ENCODE results near the gene KRT37. TPM values are rescaled to one million over a fixed set of nuclear protein-coding genes. Genes with fewer than 3 reads are reported as not detected.

Gene KRT37
- total RNA-seq, 4 donors from 2014 or later, result not detected

GRCh38 chr17:41439375-41439774 is 15.0 kb upstream of the KRT37 start:
- Histone ChIP-seq H3K4me1 (peaks cover 0 to 5% (median 0%) of the 10 kb centered on the region in 3 donors), H3K36me3 (no peaks in the 10 kb centered on the region), H3K27ac (no peak overlapping the region), H3K27me3 (no peaks in the 10 kb centered on the region), H3K9me3 (no peaks in the 10 kb centered on the region), H3K4me3 (no peak overlapping the region)
- no peak for ATAC-seq
- TF ChIP-seq, protein P1, sequence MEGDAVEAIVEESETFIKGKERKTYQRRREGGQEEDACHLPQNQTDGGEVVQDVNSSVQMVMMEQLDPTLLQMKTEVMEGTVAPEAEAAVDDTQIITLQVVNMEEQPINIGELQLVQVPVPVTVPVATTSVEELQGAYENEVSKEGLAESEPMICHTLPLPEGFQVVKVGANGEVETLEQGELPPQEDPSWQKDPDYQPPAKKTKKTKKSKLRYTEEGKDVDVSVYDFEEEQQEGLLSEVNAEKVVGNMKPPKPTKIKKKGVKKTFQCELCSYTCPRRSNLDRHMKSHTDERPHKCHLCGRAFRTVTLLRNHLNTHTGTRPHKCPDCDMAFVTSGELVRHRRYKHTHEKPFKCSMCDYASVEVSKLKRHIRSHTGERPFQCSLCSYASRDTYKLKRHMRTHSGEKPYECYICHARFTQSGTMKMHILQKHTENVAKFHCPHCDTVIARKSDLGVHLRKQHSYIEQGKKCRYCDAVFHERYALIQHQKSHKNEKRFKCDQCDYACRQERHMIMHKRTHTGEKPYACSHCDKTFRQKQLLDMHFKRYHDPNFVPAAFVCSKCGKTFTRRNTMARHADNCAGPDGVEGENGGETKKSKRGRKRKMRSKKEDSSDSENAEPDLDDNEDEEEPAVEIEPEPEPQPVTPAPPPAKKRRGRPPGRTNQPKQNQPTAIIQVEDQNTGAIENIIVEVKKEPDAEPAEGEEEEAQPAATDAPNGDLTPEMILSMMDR (IDR thresholded peaks at IDR 0.05), result no peak
- WGBS, 2 donors (ENCODE audit: low coverage in 1 of 2), result 83 to 100% methylated on average over 2 to 4 of the region's 5 CpGs

DNA sequence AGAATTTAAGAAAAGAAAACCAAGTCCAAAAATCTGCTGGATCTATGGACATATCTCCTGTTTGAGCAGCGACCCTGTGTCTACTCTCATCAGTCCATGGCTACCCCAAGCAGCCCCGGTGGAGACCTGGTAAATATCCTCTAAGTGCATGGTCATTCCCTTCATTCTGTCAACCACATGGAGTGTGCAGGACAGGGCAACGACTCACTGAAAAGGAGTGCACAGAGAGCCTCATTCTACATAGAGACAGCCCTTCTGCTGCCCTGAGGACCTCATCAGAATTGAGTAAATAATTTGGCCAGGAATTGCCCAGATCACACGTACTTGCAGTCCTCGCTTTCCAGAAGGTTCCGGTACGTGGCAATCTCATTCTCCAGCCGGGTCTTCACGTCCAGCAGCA is 13.4 kb upstream of the KRT37 start:
- 87% methylated on average over 9 of the region's 9 CpGs; no CpG with 5 or more reads in 1 of the 2 donors for WGBS, 2 donors (ENCODE audit: low coverage in 1 of 2)
- H3K4me3 ChIP-seq, result no peak overlapping the region

DNA sequence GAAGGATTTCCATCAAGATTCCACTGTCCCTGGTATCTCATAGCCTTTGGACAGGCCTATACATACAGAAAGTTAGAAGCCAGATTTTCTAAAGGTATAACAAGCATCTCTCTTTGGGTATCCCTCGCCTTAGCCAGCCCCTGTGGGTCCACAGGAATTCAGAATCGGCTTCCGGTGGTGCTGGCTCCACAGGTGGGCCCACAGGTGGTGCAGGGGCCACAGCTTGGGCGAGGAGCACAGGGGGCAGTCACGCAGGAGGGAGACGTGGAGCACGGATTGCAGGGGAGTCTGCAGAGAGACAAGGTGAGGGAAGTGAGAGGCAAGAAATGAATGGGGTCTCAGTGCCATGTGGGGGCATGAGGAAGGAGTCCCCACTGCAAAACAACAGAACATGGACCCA is 12.9 kb upstream of the KRT37 start:
- Histone ChIP-seq H3K9me3 (no peaks in the 10 kb centered on the region), H3K4me1 (peaks cover 0 to 8% (median 0%) of the 10 kb centered on the region in 3 donors), H3K36me3 (no peaks in the 10 kb centered on the region), H3K27me3 (no peaks in the 10 kb centered on the region), H3K27ac (no peak overlapping the region), H3K4me3 (no peak overlapping the region)
- no peak for ATAC-seq
- TF ChIP-seq, protein P1 (IDR thresholded peaks at IDR 0.05), result no peak
- TF ChIP-seq POLR2A (IDR thresholded peaks at IDR 0.05), result no peak
- no peak for TF ChIP-seq EP300 (IDR thresholded peaks at IDR 0.05)
- no peak for TF ChIP-seq POLR2AphosphoS5 (IDR thresholded peaks at IDR 0.05)
- 68% methylated on average over 3 of the region's 7 CpGs; no CpG with 5 or more reads in 1 of the 2 donors for WGBS, 2 donors (ENCODE audit: low coverage in 1 of 2)

More for the DNA sequence above, 13.4 kb upstream of the KRT37 start:
- H3K27me3 ChIP-seq, result no peaks in the 10 kb centered on the region
- TF ChIP-seq POLR2AphosphoS5 (IDR thresholded peaks at IDR 0.05) (no peak), POLR2A (IDR thresholded peaks at IDR 0.05) (no peak), EP300 (IDR thresholded peaks at IDR 0.05) (no peak)
- TF ChIP-seq, protein P1 (IDR thresholded peaks at IDR 0.05), result no peak
- peaks cover 0 to 8% (median 0%) of the 10 kb centered on the region in 3 donors for H3K4me1 ChIP-seq
- no peaks in the 10 kb centered on the region for H3K9me3 ChIP-seq
- H3K27ac ChIP-seq, result no peak overlapping the region
- no peaks in the 10 kb centered on the region for H3K36me3 ChIP-seq
- no peak for ATAC-seq

DNA sequence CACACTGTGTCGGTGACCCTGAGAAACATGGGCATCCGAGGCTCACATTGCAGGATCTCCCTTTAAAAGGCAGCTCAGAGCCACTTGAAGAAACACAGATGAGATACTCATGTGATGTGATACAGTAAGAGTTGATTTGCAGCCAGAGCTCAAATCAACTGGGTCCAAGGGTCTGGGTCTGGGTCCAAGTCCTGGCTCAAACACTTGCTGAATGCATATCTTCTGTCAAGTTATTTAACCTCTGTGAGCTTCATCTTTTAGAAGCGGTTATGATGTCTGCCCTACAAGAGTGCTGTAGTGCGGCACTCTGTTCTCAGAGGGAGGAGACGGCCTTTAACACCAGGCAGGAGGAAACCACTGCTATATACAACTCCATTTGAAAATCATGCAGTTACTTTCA is 10.0 kb upstream of the KRT37 start:
- no peaks in the 10 kb centered on the region for H3K27me3 ChIP-seq
- H3K36me3 ChIP-seq, result no peaks in the 10 kb centered on the region
- TF ChIP-seq POLR2AphosphoS5 (IDR thresholded peaks at IDR 0.05), result no peak
- TF ChIP-seq, protein P1 (IDR thresholded peaks at IDR 0.05), result no peak
- TF ChIP-seq POLR2A (IDR thresholded peaks at IDR 0.05), result no peak
- TF ChIP-seq EP300 (IDR thresholded peaks at IDR 0.05), result no peak
- no peak for ATAC-seq
- 28 to 72% methylated on average over 3 to 5 of the region's 5 CpGs for WGBS, 2 donors (ENCODE audit: low coverage in 1 of 2)
- H3K4me1 ChIP-seq, result peaks cover 0 to 8% (median 0%) of the 10 kb centered on the region in 3 donors
- H3K9me3 ChIP-seq, result no peaks in the 10 kb centered on the region
- H3K4me3 ChIP-seq, result no peak overlapping the region
- no peak overlapping the region for H3K27ac ChIP-seq

GRCh38 chr17:41434005-41434404 is 9.6 kb upstream of the KRT37 start:
- H3K27ac ChIP-seq, result no peak overlapping the region
- 35 to 45% methylated on average over 2 to 4 of the region's 4 CpGs for WGBS, 2 donors (ENCODE audit: low coverage in 1 of 2)
- no peaks in the 10 kb centered on the region for H3K36me3 ChIP-seq
- H3K9me3 ChIP-seq, result no peaks in the 10 kb centered on the region
- no peak for TF ChIP-seq POLR2A (IDR thresholded peaks at IDR 0.05)
- TF ChIP-seq EP300 (IDR thresholded peaks at IDR 0.05), result no peak
- TF ChIP-seq POLR2AphosphoS5 (IDR thresholded peaks at IDR 0.05), result no peak
- TF ChIP-seq, protein P1 (IDR thresholded peaks at IDR 0.05), result no peak
- H3K27me3 ChIP-seq, result no peaks in the 10 kb centered on the region
- H3K4me1 ChIP-seq, result peaks cover 0 to 8% (median 0%) of the 10 kb centered on the region in 3 donors
- no peak overlapping the region for H3K4me3 ChIP-seq
- ATAC-seq, result no peak
